ENCODE data around the gene MAP1LC3C.

DNA sequence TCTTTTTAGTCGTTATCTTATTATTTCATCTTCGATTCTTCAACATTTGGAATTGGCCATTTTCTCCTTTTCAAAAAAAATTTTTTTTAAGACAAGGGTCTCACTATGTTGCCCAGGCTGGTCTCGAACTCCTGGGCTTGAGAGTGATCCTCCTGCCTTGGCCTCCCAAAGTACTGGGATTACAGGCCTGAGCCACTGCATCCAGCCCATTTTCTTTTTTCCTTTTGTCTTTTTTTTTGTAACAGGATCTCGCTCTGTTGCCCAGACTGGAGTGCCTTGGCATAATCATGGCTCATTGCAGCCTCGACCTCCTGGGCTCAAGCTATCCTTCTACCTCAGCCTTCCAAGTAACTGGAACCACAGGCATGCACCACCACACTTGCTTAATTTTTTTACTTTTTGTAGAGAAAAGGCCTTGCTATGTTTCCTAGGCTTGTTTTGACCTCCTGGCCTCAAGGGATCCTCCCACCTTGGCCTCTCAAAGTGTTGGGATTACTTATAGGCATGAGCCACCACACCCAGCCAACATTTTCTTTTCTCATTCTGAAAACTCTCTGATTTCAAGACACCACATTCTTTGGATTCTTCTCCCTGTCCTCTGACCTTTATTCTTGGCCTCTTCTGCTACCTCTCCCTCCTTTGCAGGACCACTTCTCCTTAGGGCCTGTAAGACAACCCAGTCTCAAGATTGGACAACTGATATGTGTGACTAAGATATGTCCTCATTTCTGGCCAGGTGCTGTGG is 6.0 kb upstream of the MAP1LC3C start:
- TF ChIP-seq CTCF (IDR thresholded peaks at IDR 0.05) (no peak), EZH2phosphoT487 (IDR thresholded peaks at IDR 0.05) (no peak)
